Neural progenitor cell (in vitro differentiated cells): ENCODE results near the gene HNRNPLL.

Source experiments
- CTCF ChIP-seq: fragments of 200-600 bp; sonication (generic); IDR thresholded peaks from 2 replicates; pipeline ENCODE4 v1.5.1; 2017; ENCODE audit warnings: antibody characterized with exemption, mild to moderate bottlenecking
- EZH2 ChIP-seq: fragments of 200-600 bp; sonication (generic); IDR thresholded peaks from 2 replicates; pipeline ENCODE4 v1.6.1; 2017; ENCODE audit warnings: antibody characterized with exemption, mild to moderate bottlenecking, moderate library complexity

GRCh38 chr2:38649176-38649728, 46.5 kb upstream of the HNRNPLL start:
- TF ChIP-seq CTCF (no peak), EZH2 (no peak)
